ENCODE data around the gene PDZK1IP1. TPM values are rescaled to one million over a fixed set of nuclear protein-coding genes. Genes with fewer than 3 reads are reported as not detected.

PDZK1IP1 gene
- total RNA-seq, 5 donors from 2014 or later (not counting 1 experiment from before 2014, with no cell fraction given) = not detected

GRCh38 chr1:47215713-47216112 is 25.9 kb upstream of the PDZK1IP1 start:
- Histone ChIP-seq H3K27ac (ENCODE audit: low read length) (no peak overlapping the region), H3K27me3 (replicated peaks in 1 of 2; ENCODE audit: control insufficient read depth in 2 of 2, extremely low read depth in 1 of 2, insufficient read depth in 2 of 2, low read length in 1 of 2) (peaks cover 0 to 21% of the 10 kb centered on the region in 2 experiments), H3K36me3 (ENCODE audit: control insufficient read depth in 2 of 2, extremely low read depth in 1 of 2, insufficient read depth in 1 of 2, low read length in 1 of 2) (no peaks in the 10 kb centered on the region), H3K9me3 (no peaks in the 10 kb centered on the region), H3K4me3 (ENCODE audit: control insufficient read depth in 1 of 2, extremely low read depth in 1 of 2, low read length in 1 of 2) (no peak overlapping the region), H3K4me1 (ENCODE audit: control insufficient read depth in 1 of 2, extremely low read depth in 1 of 2, insufficient read depth in 2 of 2, low read length in 2 of 2) (no peaks in the 10 kb centered on the region)
- Mint-ChIP-seq H3K27ac (no peak overlapping the region), H3K4me1 (no peaks in the 10 kb centered on the region), H3K4me3 (no peak overlapping the region), H3K9me3 (no peaks in the 10 kb centered on the region), H3K27me3 (peaks cover 5 to 10% of the 10 kb centered on the region in 2 donors), H3K36me3 (no peaks in the 10 kb centered on the region)
- 43% methylated on average over 1 of the region's 4 CpGs for WGBS (ENCODE audit: insufficient coverage)
- ChIA-PET POLR2A (no interaction called here), CTCF (interaction anchor here in 1 of 2 donors (0.7 kb wide), 1 partner anchor 24 kb away, joined by 3 read pairs; no protein-coding TSS in a partner anchor)
- DNase-seq = no peak
- ATAC-seq (replicated peaks in 1 of 4) = no peak

- Histone ChIP-seq H3K9me3 (no peaks in the 10 kb centered on the region), H3K4me3 (ENCODE audit: control insufficient read depth in 1 of 2, extremely low read depth in 1 of 2, low read length in 1 of 2) (no peak overlapping the region), H3K27me3 (replicated peaks in 1 of 2; ENCODE audit: control insufficient read depth in 2 of 2, extremely low read depth in 1 of 2, insufficient read depth in 2 of 2, low read length in 1 of 2) (peaks cover 0 to 27% of the 10 kb centered on the region in 2 experiments), H3K4me1 (ENCODE audit: control insufficient read depth in 1 of 2, extremely low read depth in 1 of 2, insufficient read depth in 2 of 2, low read length in 2 of 2) (no peaks in the 10 kb centered on the region), H3K27ac (ENCODE audit: low read length) (no peak overlapping the region), H3K36me3 (ENCODE audit: control insufficient read depth in 2 of 2, extremely low read depth in 1 of 2, insufficient read depth in 1 of 2, low read length in 1 of 2) (no peaks in the 10 kb centered on the region)
- H3K27ac Mint-ChIP-seq = no peak overlapping the region
- H3K36me3 Mint-ChIP-seq = no peaks in the 10 kb centered on the region
- no peak overlapping the region for H3K4me3 Mint-ChIP-seq
- no peak for ATAC-seq (replicated peaks in 1 of 4)
- WGBS (ENCODE audit: insufficient coverage) = 18% methylated on average over 3 of the region's 3 CpGs
- CTCF ChIA-PET = no interaction called here
- H3K27me3 Mint-ChIP-seq = peaks cover 0 to 3% of the 10 kb centered on the region in 2 donors
- H3K9me3 Mint-ChIP-seq = no peaks in the 10 kb centered on the region
- no peaks in the 10 kb centered on the region for H3K4me1 Mint-ChIP-seq
- POLR2A ChIA-PET = no interaction called here
- no peak for DNase-seq
These were observed 24.7 kb upstream of the PDZK1IP1 start for GRCh38 chr1:47214549-47214948.

- no peaks in the 10 kb centered on the region for H3K36me3 Mint-ChIP-seq
- ChIA-PET CTCF (no interaction called here), POLR2A (no interaction called here)
- H3K4me1 Mint-ChIP-seq = no peaks in the 10 kb centered on the region
- Histone ChIP-seq H3K36me3 (ENCODE audit: control insufficient read depth in 2 of 2, extremely low read depth in 1 of 2, insufficient read depth in 1 of 2, low read length in 1 of 2) (no peaks in the 10 kb centered on the region), H3K9me3 (no peaks in the 10 kb centered on the region), H3K4me3 (ENCODE audit: control insufficient read depth in 1 of 2, extremely low read depth in 1 of 2, low read length in 1 of 2) (no peak overlapping the region), H3K4me1 (ENCODE audit: control insufficient read depth in 1 of 2, extremely low read depth in 1 of 2, insufficient read depth in 2 of 2, low read length in 2 of 2) (no peaks in the 10 kb centered on the region), H3K27me3 (replicated peaks in 1 of 2; ENCODE audit: control insufficient read depth in 2 of 2, extremely low read depth in 1 of 2, insufficient read depth in 2 of 2, low read length in 1 of 2) (peaks cover 0 to 25% of the 10 kb centered on the region in 2 experiments), H3K27ac (ENCODE audit: low read length) (no peak overlapping the region)
- DNase-seq (no peak), ATAC-seq (replicated peaks in 1 of 4) (no peak)
- peaks cover 6 to 9% of the 10 kb centered on the region in 2 donors for H3K27me3 Mint-ChIP-seq
- no peak overlapping the region for H3K4me3 Mint-ChIP-seq
- H3K27ac Mint-ChIP-seq = no peak overlapping the region
- H3K9me3 Mint-ChIP-seq = no peaks in the 10 kb centered on the region
- WGBS (ENCODE audit: insufficient coverage) = 96% methylated on average over 7 of the region's 11 CpGs
These were observed 23.6 kb upstream of the PDZK1IP1 start for GRCh38 chr1:47213230-47213963.

GRCh38 chr1:47212636-47213229 is 22.9 kb upstream of the PDZK1IP1 start:
- CTCF ChIA-PET = no interaction called here
- POLR2A ChIA-PET = no interaction called here
- H3K36me3 ChIP-seq (ENCODE audit: control insufficient read depth in 2 of 2, extremely low read depth in 1 of 2, insufficient read depth in 1 of 2, low read length in 1 of 2) = no peaks in the 10 kb centered on the region

GRCh38 chr1:47211796-47212269 is 22.0 kb upstream of the PDZK1IP1 start:
- Histone ChIP-seq H3K4me3 (ENCODE audit: control insufficient read depth in 1 of 2, extremely low read depth in 1 of 2, low read length in 1 of 2) (no peak overlapping the region), H3K36me3 (ENCODE audit: control insufficient read depth in 2 of 2, extremely low read depth in 1 of 2, insufficient read depth in 1 of 2, low read length in 1 of 2) (no peaks in the 10 kb centered on the region), H3K4me1 (ENCODE audit: control insufficient read depth in 1 of 2, extremely low read depth in 1 of 2, insufficient read depth in 2 of 2, low read length in 2 of 2) (no peaks in the 10 kb centered on the region), H3K9me3 (no peaks in the 10 kb centered on the region), H3K27me3 (replicated peaks in 1 of 2; ENCODE audit: control insufficient read depth in 2 of 2, extremely low read depth in 1 of 2, insufficient read depth in 2 of 2, low read length in 1 of 2) (peaks cover 0 to 32% of the 10 kb centered on the region in 2 experiments), H3K27ac (ENCODE audit: low read length) (no peak overlapping the region)
- Mint-ChIP-seq H3K4me1 (no peaks in the 10 kb centered on the region), H3K9me3 (no peaks in the 10 kb centered on the region), H3K4me3 (no peak overlapping the region), H3K36me3 (no peaks in the 10 kb centered on the region), H3K27me3 (peaks cover 6 to 11% of the 10 kb centered on the region in 2 donors), H3K27ac (no peak overlapping the region)
- 33% methylated on average over 3 of the region's 9 CpGs for WGBS (ENCODE audit: insufficient coverage)
- POLR2A ChIA-PET = no interaction called here
- ATAC-seq (replicated peaks in 1 of 4) (no peak), DNase-seq (no peak)
- CTCF ChIA-PET = interaction anchor here in 1 of 2 donors (0.6 kb wide), 1 partner anchor 17 kb away, joined by 3 read pairs; no protein-coding TSS in a partner anchor

More at GRCh38 chr1:47212636-47213229, 22.9 kb upstream of the PDZK1IP1 start:
- no peak overlapping the region for H3K4me3 Mint-ChIP-seq
- no peak overlapping the region for H3K4me3 ChIP-seq (ENCODE audit: control insufficient read depth in 1 of 2, extremely low read depth in 1 of 2, low read length in 1 of 2)
- peaks cover 6 to 11% of the 10 kb centered on the region in 2 donors for H3K27me3 Mint-ChIP-seq
- H3K27ac ChIP-seq (ENCODE audit: low read length) = no peak overlapping the region
- DNase-seq (no peak), ATAC-seq (replicated peaks in 1 of 4) (no peak)
- H3K27ac Mint-ChIP-seq = no peak overlapping the region
- peaks cover 0 to 32% of the 10 kb centered on the region in 2 experiments for H3K27me3 ChIP-seq (replicated peaks in 1 of 2; ENCODE audit: control insufficient read depth in 2 of 2, extremely low read depth in 1 of 2, insufficient read depth in 2 of 2, low read length in 1 of 2)
- H3K4me1 Mint-ChIP-seq = no peaks in the 10 kb centered on the region
- no peaks in the 10 kb centered on the region for H3K4me1 ChIP-seq (ENCODE audit: control insufficient read depth in 1 of 2, extremely low read depth in 1 of 2, insufficient read depth in 2 of 2, low read length in 2 of 2)
- no peaks in the 10 kb centered on the region for H3K9me3 Mint-ChIP-seq
- H3K9me3 ChIP-seq = no peaks in the 10 kb centered on the region
- no peaks in the 10 kb centered on the region for H3K36me3 Mint-ChIP-seq
- WGBS (ENCODE audit: insufficient coverage) = 82% methylated on average over 2 of the region's 4 CpGs

- no peak for ATAC-seq (replicated peaks in 1 of 4)
- ChIA-PET POLR2A (no interaction called here), CTCF (no interaction called here)
- no peaks in the 10 kb centered on the region for H3K9me3 ChIP-seq
- 70% methylated on average over 2 of the region's 3 CpGs for WGBS (ENCODE audit: insufficient coverage)
- Mint-ChIP-seq H3K27me3 (peaks cover 6 to 16% of the 10 kb centered on the region in 2 donors), H3K9me3 (no peaks in the 10 kb centered on the region), H3K4me3 (no peak overlapping the region), H3K36me3 (no peaks in the 10 kb centered on the region), H3K4me1 (no peaks in the 10 kb centered on the region), H3K27ac (no peak overlapping the region)
- H3K36me3 ChIP-seq (ENCODE audit: control insufficient read depth in 2 of 2, extremely low read depth in 1 of 2, insufficient read depth in 1 of 2, low read length in 1 of 2) = no peaks in the 10 kb centered on the region
- H3K27me3 ChIP-seq (replicated peaks in 1 of 2; ENCODE audit: control insufficient read depth in 2 of 2, extremely low read depth in 1 of 2, insufficient read depth in 2 of 2, low read length in 1 of 2) = peaks cover 0 to 37% of the 10 kb centered on the region in 2 experiments
- no peak overlapping the region for H3K27ac ChIP-seq (ENCODE audit: low read length)
- DNase-seq = no peak
- H3K4me3 ChIP-seq (ENCODE audit: control insufficient read depth in 1 of 2, extremely low read depth in 1 of 2, low read length in 1 of 2) = no peak overlapping the region
- H3K4me1 ChIP-seq (ENCODE audit: control insufficient read depth in 1 of 2, extremely low read depth in 1 of 2, insufficient read depth in 2 of 2, low read length in 2 of 2) = no peaks in the 10 kb centered on the region
These were observed 20.8 kb upstream of the PDZK1IP1 start for GRCh38 chr1:47210666-47211065.
